SIG-M5 treated with dmso at 0.1 percent for 504 hours (cell line): Measurements from ENCODE around the gene NDUFS6.
"Not testable (repeated sequence)": the region's sequence is repeated elsewhere in the genome, so short reads cannot be mapped to it uniquely, and the experiment has no call there.

Source experiments
- DNase-seq: peaks from one replicate; lab custom pipeline; 2025; ENCODE audit not compliant: unreplicated experiment; lab: John Stamatoyannopoulos, UW

The NDUFS6 gene

GRCh38 chr5:1830571-1831228 is 29.5 kb downstream of the NDUFS6 start:
- DNase-seq, result no peak

GRCh38 chr5:1831257-1831656 is 30.1 kb downstream of the NDUFS6 start:
- DNase-seq, result no peak

DNA sequence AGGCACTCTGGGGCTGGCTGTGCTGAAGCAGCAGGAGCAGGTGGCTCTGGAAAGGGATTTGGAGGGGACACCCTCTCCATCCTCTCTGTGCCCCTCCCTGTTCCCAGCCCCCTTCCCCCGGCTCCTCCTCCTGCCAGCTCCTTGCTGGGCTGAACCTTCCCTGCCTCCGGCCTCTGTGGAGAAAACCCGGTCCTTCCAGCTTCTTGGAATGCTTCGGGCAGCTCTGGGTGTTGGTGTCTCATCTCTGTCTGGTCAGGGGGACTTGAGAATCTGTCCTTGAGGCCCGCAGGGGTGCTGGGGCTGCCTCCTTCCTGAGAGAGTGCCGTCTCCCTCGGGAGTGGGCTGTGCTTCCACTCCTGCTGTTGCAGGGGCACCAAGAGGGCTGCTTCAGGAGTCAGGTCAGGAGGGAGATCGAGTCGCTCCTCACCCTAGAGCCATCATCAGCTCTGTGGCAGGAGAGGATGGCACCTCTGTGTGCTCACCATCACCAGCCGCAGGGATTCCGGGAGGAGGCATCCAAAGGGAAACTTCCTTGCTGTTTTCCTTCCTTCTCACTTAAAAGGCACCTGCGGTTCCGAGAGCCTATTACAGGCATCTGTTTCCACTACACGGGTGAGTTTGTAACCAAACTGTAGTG is 30.6 kb downstream of the NDUFS6 start:
- no peak for DNase-seq

- DNase-seq, result no peak
These were observed 31.5 kb downstream of the NDUFS6 start for GRCh38 chr5:1832511-1833250.

DNA sequence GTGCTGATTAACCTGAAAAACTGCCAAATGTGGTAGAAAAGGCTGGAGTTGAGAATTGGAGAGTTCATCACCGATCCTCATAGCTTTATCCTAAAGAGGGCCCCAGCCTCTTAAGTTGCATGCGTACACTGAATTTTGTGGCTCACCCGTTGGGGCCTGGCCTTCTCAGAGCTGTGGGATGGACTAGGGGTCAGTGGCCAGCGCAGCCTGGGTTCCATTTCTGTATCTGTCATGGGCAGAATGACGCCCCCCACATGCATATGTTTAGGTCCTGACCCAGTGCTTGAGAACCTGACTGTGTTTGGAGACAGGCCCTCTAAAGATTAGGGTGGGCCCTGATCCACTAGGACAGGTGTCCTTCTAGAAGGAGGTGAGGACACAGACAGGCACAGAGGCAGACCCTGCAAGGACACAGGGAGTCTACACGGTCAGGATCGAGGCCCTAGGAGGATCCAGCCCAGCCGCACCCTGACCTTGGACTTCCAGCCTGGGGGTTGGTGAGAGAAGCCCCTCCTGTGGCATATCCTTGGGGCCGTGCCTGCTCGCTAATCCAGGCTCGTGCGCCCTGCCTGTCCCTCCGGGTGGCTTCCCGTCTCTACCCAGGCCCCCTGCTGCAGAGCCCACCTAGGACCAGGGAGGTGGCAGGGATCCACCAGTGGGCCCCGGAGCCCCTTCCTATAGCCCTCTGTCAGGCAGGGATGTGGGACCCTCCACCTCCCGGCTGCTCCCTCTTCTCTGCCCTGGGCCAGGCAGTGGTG is 32.2 kb downstream of the NDUFS6 start:
- DNase-seq, result no peak

GRCh38 chr5:1834022-1834551 is 32.9 kb downstream of the NDUFS6 start:
- no peak for DNase-seq

- DNase-seq, result no peak
These were observed 33.7 kb downstream of the NDUFS6 start for GRCh38 chr5:1834721-1835429.

DNA sequence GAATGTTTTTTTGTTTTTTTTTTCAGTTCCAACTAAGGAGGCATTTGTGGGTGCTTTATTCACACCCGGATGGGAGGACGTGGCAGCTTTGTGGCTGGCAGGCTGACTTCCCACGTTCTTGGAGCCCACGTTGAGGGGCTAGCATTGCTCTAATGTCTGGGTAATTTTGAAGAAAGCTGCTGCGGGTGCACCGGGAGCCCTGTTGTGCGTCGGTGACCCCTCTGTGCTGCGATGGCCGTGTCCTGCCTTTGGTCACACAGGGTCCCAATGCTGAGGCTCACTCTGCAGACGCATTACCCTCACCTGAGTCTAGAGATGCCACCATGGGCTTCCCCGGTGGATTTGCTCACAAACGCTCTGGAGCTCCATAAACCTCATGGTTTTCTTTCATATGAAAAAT is 34.2 kb downstream of the NDUFS6 start:
- DNase-seq, result no peak

- no peak for DNase-seq
These were observed 35.1 kb downstream of the NDUFS6 start for GRCh38 chr5:1836176-1836890.

DNA sequence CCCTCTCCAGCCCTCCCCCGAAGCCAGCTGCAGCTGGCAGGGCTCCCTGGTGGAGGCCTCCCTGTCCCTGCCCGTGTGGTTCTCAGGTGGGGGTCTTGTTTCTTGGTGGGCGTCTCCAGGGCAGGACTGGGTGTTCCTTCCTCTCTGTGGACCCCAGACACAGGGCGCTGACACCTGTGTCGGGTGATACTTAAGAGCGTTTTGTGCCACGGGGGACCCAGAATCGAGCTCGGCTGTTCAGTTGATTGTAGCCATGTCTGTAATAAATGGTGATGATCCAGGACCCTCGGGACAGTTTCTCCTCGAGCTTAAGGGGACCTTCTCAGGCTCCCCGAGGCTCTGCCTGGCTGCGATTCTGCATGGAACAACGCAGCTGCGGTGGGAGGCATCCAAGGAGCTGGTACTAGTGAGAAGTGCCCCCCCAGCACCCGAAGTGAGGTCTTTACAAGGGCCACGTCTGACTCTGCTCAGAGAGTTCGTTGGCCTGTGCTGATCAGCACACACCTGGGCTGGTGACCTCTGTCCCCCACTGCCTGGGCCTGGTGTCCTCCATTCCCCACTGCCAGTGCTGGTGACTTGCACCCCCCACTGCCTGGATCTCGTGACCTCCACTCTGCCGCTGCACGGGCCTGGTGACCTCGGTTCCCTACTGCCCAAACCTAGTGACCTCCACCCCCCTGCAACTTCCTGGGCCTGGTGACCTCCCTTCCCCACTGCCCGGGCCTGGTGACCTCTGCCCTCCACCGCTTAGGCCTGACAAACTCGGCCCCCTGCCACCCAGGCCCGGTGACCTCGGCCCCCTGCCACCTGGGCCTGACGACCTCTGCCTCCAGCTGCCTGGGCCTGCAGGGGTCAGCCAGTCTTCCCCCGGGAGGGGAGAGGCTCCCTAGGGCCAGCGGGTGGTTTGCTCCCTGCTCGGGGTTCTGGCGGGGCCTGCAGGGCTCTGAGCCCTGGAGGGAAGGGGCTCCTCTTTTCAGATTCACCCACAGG is 36.0 kb downstream of the NDUFS6 start:
- no peak for DNase-seq

GRCh38 chr5:1838013-1838412 is 36.8 kb downstream of the NDUFS6 start:
- no peak for DNase-seq

DNA sequence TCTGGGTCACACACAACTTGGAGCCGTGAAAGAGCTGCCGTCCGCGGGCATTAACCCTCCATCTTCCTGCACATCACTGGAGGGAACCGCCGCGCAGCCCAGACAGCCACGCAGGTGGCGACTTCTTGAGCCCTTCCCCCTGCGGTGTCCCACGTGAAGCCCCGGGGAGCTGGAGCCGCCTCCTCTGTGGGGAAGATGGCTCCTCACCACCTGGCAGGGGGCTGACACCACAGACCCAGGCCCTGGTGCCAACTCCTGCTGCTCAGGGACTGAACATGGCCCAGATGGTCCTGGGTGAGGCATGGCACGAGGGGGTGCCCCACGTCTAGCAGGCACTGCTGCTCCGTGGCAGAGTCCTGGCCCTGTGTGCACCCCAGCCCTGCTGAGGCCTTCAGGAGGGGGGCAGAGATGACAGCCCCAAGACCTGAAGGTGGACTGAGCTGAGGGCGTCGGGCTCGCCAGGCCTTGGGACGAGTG is 38.9 kb downstream of the NDUFS6 start:
- no peak for DNase-seq

- DNase-seq, result no peak
These were observed 39.7 kb downstream of the NDUFS6 start for GRCh38 chr5:1840741-1841521.

- peak; percentile 25 for DNase-seq
These were observed 41.0 kb downstream of the NDUFS6 start for GRCh38 chr5:1842004-1842819.

- DNase-seq, result not testable (repeated sequence)
These were observed 42.6 kb downstream of the NDUFS6 start for GRCh38 chr5:1843761-1844160.

GRCh38 chr5:1844708-1845436 is 43.7 kb downstream of the NDUFS6 start:
- no peak for DNase-seq
